VCaP (cell line): Measurements from ENCODE around the gene PPM1J.

Source experiments
- H3K27ac ChIP-seq: fragments of 450-650 bp; 2 replicates; pipeline ENCODE4 v1.5.1; 2017
- TF ChIP-seq, protein P1 (sequence below): fragments of 450-650 bp; conservative IDR thresholded peaks from 2 replicates; pipeline ENCODE4 v1.5.1; 2017; ENCODE audit warnings: mild to moderate bottlenecking, moderate library complexity

The PPM1J gene

DNA sequence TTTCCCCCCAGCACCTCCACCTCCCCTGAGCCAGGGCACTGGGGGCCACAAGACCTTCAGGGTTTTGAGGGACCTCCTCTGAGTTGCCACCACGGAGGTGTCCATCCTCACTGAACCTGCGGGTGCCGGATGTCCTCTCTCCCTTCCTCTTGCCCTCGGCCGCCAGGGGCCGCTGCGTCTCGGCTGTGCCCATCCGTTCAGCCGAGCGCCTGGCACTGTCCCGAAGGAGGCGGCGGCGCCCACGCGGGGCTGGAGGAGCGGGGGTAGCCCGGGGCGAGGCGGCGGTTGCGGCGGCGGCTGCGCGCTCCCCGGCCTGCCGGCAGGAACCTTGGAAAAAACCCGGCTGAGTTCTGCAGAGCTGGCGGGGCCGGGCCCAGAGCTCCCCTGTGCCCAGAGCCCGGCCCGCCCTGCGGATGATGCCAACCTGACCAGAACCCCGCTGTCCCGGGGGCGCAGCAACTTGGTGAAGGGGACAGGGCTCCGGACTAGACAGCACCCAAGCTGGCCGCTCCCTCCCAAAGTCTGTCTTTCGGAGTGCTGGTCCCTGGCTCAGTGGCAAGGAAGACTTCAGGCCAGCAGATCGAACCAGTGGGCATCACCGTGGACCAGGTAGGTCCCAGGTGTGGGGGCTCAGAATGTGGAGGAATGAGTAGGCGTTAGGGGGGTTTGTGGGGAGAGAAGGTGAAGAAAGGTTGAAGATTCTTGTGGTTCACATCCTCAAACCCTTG, 3.7 kb upstream of the PPM1J start:
- TF ChIP-seq, protein P1, sequence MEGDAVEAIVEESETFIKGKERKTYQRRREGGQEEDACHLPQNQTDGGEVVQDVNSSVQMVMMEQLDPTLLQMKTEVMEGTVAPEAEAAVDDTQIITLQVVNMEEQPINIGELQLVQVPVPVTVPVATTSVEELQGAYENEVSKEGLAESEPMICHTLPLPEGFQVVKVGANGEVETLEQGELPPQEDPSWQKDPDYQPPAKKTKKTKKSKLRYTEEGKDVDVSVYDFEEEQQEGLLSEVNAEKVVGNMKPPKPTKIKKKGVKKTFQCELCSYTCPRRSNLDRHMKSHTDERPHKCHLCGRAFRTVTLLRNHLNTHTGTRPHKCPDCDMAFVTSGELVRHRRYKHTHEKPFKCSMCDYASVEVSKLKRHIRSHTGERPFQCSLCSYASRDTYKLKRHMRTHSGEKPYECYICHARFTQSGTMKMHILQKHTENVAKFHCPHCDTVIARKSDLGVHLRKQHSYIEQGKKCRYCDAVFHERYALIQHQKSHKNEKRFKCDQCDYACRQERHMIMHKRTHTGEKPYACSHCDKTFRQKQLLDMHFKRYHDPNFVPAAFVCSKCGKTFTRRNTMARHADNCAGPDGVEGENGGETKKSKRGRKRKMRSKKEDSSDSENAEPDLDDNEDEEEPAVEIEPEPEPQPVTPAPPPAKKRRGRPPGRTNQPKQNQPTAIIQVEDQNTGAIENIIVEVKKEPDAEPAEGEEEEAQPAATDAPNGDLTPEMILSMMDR = peak; percentile 95

DNA sequence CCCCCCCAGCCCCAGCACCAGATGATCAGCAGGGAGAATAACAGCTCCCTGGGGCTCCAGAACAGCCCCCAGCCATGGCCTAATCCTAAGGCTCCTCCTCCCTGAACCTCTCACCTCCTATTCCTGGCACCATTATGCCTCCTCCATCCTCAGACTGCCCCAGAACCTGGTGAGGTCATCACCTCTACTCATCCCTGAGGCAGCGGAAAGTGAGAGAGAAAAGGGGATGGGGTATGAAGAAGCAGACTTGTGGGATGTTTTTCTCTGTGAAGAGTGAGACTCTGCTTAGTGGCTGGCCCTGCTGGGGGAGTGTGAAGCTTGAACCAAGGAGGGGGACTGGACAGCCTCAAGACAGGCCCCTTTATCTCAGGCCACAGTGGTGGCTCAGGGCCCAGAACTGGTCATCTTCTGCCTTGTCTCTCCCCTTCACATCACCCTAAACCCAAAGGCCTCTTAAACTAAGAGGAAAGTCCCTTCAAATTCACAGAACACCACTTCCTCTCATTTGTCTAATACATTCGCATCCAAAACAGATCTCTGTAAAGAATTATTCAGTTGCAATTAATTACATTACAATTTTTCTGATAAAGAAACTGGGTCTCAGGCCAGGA, 2.2 kb upstream of the PPM1J start:
- TF ChIP-seq, protein P1 = no peak
- no peak overlapping the region for H3K27ac ChIP-seq

More for the DNA sequence above, 3.7 kb upstream of the PPM1J start:
- H3K27ac ChIP-seq = peak overlapping the region; percentile 21; the same call in 1 of the 2 replicates

DNA sequence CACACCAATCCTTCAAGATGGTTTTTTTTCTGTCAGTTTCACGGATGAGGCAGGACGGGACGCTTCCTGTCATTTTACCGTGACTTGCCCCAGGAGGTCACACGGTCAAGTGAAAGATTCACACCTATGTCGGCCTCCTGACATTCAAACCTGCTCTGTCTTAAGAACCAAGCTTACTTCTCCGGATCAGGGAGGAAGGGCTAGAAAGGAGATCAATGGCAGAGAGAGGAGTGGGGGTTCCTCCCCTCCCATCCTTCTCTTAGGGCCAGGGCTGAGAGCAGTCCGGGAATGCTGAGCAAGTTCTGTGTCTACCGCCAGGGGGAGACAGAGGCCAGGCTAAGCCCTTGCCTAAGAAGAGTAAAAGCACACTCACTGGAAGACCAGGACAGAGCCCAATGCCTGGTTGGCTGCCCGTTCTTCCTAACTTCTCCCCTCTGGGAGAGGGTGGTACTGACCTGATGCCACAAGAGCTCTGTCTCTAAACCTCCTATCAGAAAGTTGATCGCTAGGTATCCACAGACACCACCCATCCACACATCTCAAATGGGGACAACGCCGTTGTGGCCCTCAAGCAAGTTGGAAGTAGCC, 1.1 kb upstream of the PPM1J start:
- peak overlapping the region; percentile 19; the same call in 1 of the 2 replicates for H3K27ac ChIP-seq
- TF ChIP-seq, protein P1 = peak; percentile 89

DNA sequence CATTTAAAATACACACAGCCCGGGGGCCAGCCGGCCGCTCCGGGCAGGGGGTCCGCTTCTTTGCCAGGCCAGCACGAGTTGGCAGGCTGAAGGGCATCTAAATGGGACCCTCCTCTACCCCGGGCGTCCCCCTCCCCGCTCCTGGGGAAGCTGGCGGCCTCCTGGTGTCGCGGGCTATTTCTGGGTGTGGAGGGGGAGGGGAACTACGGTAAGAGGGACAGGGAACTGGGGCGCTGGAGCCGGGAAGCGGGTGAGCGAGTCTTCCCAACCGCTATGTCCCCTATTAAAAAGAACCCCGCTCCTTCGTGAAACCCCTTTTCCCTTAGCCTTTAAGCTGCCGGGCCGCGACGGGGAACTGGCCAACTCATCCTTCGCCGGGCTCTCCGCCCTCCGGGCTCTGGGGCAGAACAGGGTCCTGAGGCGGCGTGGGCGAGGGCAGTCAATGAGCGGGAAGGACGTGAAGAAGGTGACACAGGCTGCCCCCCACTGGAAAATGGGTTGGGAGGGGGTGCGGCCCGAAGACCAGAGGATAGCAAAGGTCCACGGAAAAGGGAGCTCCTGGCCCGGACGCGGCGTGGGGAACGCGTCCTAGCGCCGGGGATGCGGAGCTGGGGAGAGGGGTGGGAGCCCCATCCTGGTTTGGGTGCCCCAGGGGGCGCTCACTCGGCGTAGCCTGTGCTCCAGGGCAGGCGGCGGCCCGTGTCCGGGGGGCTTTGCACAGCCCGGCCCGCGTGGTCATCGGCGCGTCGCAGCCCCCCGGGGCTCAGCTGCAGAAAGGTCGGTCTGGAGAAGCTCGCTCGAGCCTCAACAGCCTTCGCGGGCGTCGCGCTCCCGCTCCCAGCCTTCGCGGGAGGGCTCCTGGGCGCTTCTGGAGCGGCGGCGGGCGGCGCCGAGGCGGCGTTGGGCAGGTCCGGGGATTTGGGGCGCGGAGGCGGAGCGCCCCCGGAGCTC, 544 bp downstream of the PPM1J start:
- H3K27ac ChIP-seq = peak overlapping the region; percentile 40; the same call in 1 of the 2 replicates
- TF ChIP-seq, protein P1 = no peak; the same call in 1 of the 2 replicates

DNA sequence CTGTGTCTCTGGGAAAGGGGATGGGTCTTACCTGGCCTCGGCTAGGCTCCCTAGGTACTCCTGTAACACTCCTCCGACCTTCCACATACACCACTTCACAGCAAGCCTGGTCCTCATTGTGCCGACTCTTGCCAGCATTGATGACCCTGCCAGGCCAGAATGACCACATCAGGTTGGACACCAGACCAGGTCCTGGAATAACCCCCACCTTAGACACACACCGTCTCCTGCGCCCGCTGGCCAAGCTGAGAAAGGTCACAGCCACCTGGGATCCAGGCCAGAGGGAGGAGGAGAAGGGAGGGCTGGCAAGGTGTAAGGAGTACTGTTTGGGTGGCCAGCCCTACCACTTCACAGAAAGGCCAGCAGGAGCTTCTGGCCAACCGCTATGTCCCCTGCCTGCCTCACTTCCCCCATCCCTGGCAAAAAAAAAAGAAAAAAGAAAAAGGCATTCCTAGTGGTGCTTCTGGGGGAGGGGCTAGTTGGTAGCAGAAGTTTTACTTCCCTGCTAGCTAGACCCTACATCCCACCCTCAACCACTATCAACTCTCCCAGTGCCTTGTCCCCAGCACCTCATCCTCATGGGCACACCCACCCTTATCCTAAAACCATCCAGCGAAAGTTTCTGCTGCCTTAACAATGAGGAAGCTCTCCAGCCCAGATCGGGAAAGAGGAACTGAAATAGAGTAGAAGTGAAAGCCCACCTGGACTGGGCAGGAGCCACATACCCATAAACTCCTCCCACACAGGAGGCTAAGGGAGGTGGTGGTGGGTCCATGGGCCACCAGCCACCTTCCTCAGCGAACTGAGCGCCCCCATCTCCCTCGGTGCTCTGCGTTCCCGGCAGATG, 1.4 kb downstream of the PPM1J start:
- no peak overlapping the region for H3K27ac ChIP-seq
- TF ChIP-seq, protein P1 = no peak

DNA sequence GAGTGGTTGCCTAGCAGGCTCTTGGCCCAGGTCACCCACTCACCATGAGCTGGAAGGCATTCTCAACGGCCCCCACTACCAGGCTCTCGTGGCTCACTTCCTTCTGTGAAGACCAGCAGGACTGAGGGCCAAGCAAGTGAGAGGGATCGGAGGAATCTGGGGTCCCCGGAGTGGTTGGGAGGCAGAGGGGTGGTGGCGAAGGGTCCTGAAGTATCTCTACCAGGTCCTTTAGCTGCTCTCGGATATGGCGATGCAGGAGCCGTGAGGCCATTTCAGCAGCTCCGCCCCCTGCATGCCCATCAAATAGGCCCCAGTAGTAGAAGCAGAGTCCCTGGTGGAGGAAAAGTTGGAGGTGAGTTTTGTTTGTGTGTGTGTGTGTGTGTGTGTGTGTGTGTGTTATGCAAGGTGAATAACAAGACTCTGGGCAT, 2.4 kb downstream of the PPM1J start:
- TF ChIP-seq, protein P1 = no peak
- no peak overlapping the region for H3K27ac ChIP-seq
